A549 (cell line): ENCODE data around the gene ZNF593OS.

Experiments used
- POLR2A ChIP-seq: IDR thresholded peaks from 2 replicates; pipeline ENCODE4 v1.6.1; 2012; ENCODE audit warnings: mild to moderate bottlenecking, low read length
- TF ChIP-seq, protein P1 (sequence below): fragments of >200 bp; sonication (Bioruptor Twin); formaldehyde crosslinking; IDR thresholded peaks from 3 replicates; pipeline ENCODE4 v1.5.1; 2016

DNA sequence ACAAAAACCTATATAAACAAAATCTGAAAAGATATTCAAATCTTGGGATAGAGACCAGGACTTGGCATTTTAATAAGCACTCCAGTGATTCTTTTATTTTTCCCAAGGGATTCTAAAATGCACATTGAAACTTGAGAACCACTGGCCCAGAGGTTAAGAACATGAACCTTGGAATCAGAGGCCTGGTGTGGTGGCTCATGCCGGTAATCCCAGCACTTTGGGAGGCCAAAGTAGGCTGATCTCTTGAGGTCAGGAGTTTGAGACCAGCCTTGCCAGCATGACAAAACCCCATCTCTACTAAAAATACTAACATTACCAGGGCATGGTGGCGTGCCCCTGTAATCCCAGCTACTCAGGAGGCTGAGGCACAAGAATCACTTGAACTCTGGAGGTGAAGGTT lies 49.5 kb upstream of the ZNF593OS start:
- TF ChIP-seq, protein P1, sequence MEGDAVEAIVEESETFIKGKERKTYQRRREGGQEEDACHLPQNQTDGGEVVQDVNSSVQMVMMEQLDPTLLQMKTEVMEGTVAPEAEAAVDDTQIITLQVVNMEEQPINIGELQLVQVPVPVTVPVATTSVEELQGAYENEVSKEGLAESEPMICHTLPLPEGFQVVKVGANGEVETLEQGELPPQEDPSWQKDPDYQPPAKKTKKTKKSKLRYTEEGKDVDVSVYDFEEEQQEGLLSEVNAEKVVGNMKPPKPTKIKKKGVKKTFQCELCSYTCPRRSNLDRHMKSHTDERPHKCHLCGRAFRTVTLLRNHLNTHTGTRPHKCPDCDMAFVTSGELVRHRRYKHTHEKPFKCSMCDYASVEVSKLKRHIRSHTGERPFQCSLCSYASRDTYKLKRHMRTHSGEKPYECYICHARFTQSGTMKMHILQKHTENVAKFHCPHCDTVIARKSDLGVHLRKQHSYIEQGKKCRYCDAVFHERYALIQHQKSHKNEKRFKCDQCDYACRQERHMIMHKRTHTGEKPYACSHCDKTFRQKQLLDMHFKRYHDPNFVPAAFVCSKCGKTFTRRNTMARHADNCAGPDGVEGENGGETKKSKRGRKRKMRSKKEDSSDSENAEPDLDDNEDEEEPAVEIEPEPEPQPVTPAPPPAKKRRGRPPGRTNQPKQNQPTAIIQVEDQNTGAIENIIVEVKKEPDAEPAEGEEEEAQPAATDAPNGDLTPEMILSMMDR = no peak
- TF ChIP-seq POLR2A = no peak
